Renal pelvis (tissue), 4 donors: ENCODE results near the gene ERRFI1. TPM values are rescaled to one million over a fixed set of nuclear protein-coding genes. Genes with fewer than 3 reads are reported as not detected.

Experiments used
- DNase-seq: peaks from one replicate; pipeline ENCODE4 v3.0.0-alpha.2; 2013
- polyA plus RNA-seq, 3 donors: library from polyadenylated mRNA; unstranded; fragments of 120-200 nt; gene quantifications; one replicate each; pipeline ENCODE4 v1.2.1, GENCODE V29; 2013; ENCODE audit not compliant: insufficient read length in 3 of 3

ERRFI1 gene
- polyA plus RNA-seq, 3 donors: 18.1 to 24.6 (median 21.4) TPM

- DNase-seq: no peak
These were observed 21.8 kb upstream of the ERRFI1 start for GRCh38 chr1:8047686-8048445.

DNA sequence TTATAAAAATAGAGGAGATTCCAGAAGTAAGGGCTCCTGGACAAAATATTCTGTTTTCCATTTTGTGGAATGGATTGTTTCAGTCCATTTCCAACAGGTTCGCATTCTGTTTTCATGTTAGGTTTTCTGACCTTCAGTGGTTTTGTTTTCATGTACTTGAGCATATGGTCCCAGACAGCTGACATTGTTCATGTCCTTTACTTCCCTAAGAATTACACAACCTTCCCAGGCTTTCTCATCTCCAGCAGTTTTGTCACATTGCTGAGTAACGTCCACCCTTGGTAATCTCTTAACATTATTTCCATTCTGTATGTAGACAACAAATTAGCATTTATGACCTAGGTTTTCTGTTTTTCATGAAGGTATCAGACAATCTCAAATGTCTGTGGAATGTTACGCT lies 21.0 kb upstream of the ERRFI1 start:
- no peak for DNase-seq

GRCh38 chr1:8046391-8046790 lies 20.3 kb upstream of the ERRFI1 start:
- DNase-seq: no peak

- no peak for DNase-seq
These were observed 17.5 kb upstream of the ERRFI1 start for GRCh38 chr1:8043621-8044020.

DNA sequence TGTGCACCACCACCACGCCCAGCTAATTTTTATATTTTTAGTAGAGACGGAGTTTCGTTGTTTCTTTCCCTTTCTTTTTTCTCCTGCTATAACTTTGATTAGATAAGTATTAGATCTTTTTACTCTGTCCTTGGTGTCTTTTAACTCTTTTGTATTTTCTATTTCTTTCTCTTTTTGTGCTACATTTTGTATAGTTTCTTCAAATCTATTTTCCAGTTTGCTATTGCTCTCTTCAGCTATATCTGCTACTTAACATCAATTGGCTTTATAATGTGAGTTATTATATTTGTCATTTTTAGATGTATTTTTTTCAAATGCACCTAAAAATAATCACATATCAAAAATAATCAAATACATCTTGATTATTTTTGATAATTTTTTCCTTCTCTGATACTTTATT lies 16.0 kb upstream of the ERRFI1 start:
- DNase-seq: no peak

- no peak for DNase-seq
These were observed 14.5 kb upstream of the ERRFI1 start for GRCh38 chr1:8040586-8040985.

DNA sequence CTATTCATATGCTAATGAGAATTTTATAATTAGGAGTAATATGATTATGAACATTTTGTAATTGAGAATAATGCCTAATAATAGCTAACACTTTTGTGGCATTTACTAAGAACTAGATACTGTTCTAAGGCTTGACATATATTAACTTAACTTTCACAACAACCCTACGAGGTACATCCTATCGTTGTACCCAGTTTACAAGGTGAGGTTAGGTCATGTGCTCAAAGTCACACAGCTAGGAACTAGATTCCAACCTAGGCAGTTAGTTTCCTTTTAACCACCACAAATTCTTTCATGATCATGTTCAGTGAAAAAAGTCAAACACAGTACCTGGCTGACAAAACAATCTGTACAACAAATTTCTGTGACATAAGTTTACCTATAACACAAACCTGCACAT lies 13.0 kb upstream of the ERRFI1 start:
- DNase-seq: no peak

GRCh38 chr1:8035289-8035688 lies 9.2 kb upstream of the ERRFI1 start:
- DNase-seq: no peak

DNA sequence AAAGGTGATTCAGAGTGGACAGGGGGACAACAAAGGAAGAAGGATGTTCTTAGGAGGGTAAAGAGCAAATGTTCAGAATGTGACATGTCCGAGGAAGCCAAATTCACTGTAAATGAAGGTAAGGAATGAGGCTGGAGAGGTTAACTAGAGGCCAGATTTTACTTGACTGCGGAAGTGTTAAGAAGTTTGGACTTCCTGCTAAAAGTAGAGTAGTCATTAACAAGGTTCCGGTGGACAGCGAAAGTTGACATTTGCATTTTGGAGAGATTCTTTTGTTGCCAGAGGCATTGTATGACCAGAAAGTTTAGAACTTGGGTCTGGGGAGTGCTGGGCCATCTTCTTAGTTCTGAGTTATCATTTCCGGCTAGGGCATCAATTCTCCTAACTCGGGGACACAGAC lies 7.2 kb upstream of the ERRFI1 start:
- no peak for DNase-seq

- DNase-seq: no peak
These were observed 6.3 kb upstream of the ERRFI1 start for GRCh38 chr1:8032366-8032910.

DNA sequence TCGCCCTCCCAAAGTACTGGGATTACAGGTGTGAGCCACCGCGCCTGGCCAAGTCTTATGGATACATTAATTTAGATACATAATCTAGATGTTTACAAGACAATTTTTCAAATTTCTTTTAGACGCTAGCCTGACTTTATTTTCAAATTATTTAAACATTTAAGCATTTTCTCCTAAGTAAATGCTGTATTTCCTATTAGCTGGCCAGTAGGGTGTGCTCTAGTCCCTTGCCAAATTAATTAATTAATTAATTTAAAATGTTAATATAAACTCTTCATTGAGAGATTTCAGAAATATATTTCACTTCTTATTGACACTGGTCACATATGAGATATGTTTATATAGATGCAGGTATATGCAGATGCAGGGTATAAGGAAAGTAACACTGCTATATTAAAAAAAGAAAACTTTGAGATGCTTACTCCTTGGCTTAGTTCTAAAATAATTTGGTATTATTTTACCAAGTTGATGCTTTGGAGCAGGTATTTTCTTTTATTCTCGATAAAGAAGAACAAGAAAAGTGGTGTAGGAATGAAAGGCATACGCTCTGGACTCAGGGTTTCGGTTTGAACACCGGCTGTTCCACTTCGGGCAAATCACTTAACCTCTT lies 5.2 kb upstream of the ERRFI1 start:
- DNase-seq: no peak

GRCh38 chr1:8028571-8028910 lies 2.4 kb upstream of the ERRFI1 start:
- no peak for DNase-seq

DNA sequence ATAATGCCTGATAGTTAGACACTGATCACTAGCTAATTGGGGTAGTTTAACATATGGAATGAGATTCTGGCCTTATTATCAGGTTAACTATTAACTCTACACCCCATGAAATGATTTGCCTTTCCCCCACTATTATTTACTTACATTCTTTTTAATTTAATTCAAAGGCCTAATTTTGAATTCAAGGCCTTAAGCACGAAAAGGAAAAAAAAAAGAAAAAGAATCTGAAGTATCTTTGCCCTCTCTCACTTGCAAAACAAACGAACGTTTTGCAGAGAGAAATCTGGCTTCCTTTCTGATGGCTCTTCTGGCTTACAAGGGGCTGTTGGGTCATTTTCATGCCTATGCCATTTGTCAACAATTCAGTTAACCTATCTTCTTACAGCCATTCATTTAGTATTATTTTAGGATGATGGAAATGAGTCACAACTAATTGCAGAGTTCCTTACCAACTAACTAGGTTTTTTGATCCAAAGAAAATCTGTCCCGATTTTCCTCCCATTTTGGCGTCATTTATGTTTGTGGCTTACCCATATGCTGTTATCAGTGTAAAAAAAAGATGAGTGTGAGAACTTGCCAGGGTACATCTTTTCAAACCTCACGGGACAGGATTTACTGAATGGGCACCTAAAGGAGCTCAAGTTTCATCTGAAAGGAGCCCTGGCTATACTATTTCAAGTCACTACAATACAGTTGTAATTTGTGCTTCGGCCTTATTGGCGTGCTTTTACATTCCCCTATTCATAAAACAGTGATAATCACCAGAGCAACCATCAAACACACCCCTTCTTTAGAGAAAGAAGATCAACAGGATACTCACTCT lies 1.9 kb upstream of the ERRFI1 start:
- DNase-seq: no peak

- DNase-seq: no peak
These were observed 1.1 kb upstream of the ERRFI1 start for GRCh38 chr1:8026976-8027747.

DNA sequence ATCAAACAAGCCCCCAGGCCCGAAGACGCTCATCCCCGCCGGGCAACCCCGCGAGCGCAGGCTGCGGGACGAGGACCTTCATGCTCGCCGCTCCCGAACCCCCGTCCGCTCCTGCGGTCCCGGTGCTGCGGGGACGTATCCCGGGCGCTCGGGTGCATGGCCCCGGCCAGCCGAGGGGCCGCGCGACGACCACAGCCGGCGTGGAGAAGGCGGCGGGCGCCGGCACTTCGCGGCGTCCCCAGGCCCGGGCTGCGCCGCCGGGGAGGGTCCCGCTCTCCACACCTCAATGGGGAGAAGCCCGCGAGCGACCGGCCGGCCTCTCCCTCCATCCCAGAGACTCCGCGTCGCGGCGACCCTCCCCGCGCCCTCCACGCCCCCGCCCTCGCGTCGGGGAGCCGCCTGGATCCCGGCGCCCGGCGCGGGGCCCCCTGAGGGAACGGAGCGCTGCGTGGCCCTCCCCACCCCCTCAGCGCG lies 401 bp downstream of the ERRFI1 start:
- no peak for DNase-seq

- no peak for DNase-seq
These were observed 943 bp downstream of the ERRFI1 start for GRCh38 chr1:8025061-8025670.

DNA sequence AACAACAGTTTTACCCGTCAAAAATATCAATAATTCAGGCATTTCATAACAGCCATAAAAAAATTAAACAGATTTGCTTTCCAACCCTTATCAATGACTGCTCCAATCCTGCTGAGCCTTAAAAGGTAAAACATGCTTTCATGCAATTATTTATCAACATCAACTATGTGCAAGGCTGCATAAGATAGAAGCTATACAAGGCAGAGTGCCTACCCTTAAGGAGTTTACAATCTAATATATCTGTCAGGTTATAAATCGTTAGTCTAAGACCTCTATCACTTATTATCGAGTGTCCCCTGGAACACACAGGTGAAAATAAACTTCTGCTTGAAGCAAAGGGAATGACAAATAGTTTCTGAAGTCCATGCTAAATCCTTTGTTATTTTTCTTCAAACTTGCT lies 1.8 kb downstream of the ERRFI1 start:
- no peak for DNase-seq

GRCh38 chr1:8023995-8024313 lies 2.2 kb downstream of the ERRFI1 start:
- no peak for DNase-seq

- DNase-seq: no peak
These were observed 2.7 kb downstream of the ERRFI1 start for GRCh38 chr1:8023287-8023994.

DNA sequence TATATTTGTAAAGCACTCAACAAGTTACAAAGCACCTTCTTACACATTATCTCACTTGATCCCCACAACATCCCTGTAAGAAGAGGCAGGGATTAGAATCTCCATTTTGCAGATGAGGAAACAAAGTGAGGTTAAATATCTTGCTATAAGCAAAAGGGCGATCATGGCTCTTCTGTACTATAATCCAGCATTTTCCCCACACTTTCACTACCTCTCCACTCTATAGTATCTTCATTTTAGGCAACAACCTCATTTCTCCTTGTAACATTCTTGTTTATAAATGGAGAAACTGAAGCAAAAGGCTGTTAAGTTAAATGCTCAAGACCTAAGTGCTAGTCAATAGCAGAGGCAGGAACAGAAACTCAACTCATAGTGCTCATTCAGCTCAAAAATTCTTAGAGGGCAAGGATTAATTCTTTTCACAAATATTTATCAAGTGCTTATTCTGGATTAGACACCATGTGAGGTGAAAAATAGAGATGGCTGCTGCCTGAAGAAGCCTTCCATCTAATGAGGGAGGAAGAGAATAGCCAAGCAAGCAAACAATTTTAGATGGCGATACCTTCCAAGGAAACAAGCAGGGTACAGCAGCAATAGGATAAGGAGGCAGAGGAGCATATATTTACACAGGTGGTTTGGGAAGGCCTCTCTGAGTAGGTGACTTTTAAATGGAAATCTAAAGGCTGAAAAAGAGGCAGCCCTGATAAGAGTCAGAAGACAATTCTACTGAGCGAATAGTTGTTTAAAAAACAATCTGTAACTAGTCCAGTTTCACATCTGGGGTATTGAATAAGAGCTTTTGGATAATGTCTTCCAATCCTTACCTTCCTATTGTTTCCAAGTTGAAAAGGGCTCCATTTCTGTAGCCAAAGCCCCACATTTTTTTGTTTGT lies 3.5 kb downstream of the ERRFI1 start:
- DNase-seq: no peak
